Muscle of leg (tissue), 16 donors: ENCODE data around the gene PRR19. TPM values are rescaled to one million over a fixed set of nuclear protein-coding genes. Genes with fewer than 3 reads are reported as not detected.
"Not testable (repeated sequence)": the region's sequence is repeated elsewhere in the genome, so short reads cannot be mapped to it uniquely, and the experiment has no call there.

Experiments
- DNase-seq: peaks from one replicate; pipeline ENCODE4 v3.0.0; 2013
- H3K27ac ChIP-seq: one replicate; pipeline ENCODE4 v1.5.1; 2013; ENCODE audit warnings: mild to moderate bottlenecking, low read length, control low read depth
- H3K27me3 ChIP-seq: one replicate; pipeline ENCODE4 v1.6.1; 2013; ENCODE audit warnings: low read length; ENCODE audit not compliant: control insufficient read depth, insufficient read depth
- H3K36me3 ChIP-seq: one replicate; pipeline ENCODE4 v1.6.1; 2013; ENCODE audit warnings: low read length; ENCODE audit not compliant: control insufficient read depth, insufficient read depth
- H3K4me1 ChIP-seq: one replicate; pipeline ENCODE4 v1.6.1; 2013; ENCODE audit warnings: low read length; ENCODE audit not compliant: control insufficient read depth, insufficient read depth
- H3K4me3 ChIP-seq: one replicate; pipeline ENCODE4 v1.5.1; 2013; ENCODE audit warnings: low read length, control low read depth
- H3K9me3 ChIP-seq: replicated peaks from 2 replicates; pipeline ENCODE4 v1.6.1; 2013; ENCODE audit warnings: low read depth, low read length; ENCODE audit not compliant: control insufficient read depth
- WGBS: methylation state at CpG from one replicate; pipeline ENCODE4 v1.1.5; 2013; ENCODE audit warnings: missing lambda C conversion rate; ENCODE audit not compliant: insufficient coverage; 5-methylcytosine and 5-hydroxymethylcytosine counted together
- long read RNA-seq, 11 donors: transcript quantifications; one replicate each; lab custom pipeline, GENCODE V29; 2026
- polyA plus RNA-seq, 8 donors: library from polyadenylated mRNA; unstranded; fragments of 120-200 nt; gene quantifications; one replicate each; pipeline versions ENCODE4 v1.2.1 to v1.2.3, GENCODE V29; 2013; ENCODE audit warnings: inconsistent platforms in 1 of 8, low replicate concordance in 1 of 8; ENCODE audit not compliant: insufficient read length in 8 of 8, insufficient read depth in 1 of 8
- total RNA-seq: library from RNA; stranded (reverse); fragments of 120-200 nt; gene quantifications from one replicate; pipeline ENCODE4 v1.2.4, GENCODE V29; 2013

The PRR19 gene
- 0.27 TPM for total RNA-seq
- 1 to 10 TPM in 2 of 8 donors, under 1 TPM in 6; 0.57 to 1.4 (median 0.80) TPM for polyA plus RNA-seq
- long read RNA-seq, donor 1, partial matches to known transcripts: 0 of 1 reads
- long read RNA-seq, donor 1, other reads (novel, unspliced or antisense): 0 of 1 reads
- long read RNA-seq, donor 2: 0 reads
- long read RNA-seq, donor 3: 0 reads
- long read RNA-seq, donor 4, partial matches to known transcripts: 10 of 10 reads
- long read RNA-seq, donor 4, other reads (novel, unspliced or antisense): 0 of 10 reads
- long read RNA-seq, donor 5: 0 reads
- long read RNA-seq, donor 6, partial matches to known transcripts: 0 of 1 reads
- long read RNA-seq, donor 6, other reads (novel, unspliced or antisense): 0 of 1 reads
- long read RNA-seq, donor 7, partial matches to known transcripts: 0 of 1 reads
- long read RNA-seq, donor 7, other reads (novel, unspliced or antisense): 0 of 1 reads
- long read RNA-seq, donor 8: 0 reads
- long read RNA-seq, donor 9, partial matches to known transcripts: 0 of 2 reads
- long read RNA-seq, donor 9, other reads (novel, unspliced or antisense): 0 of 2 reads
- long read RNA-seq, donor 10, partial matches to known transcripts: 30 of 45 reads
- long read RNA-seq, donor 10, other reads (novel, unspliced or antisense): 14 of 45 reads
- long read RNA-seq, donor 11: 0 reads

GRCh38 chr19:42301646-42302203 is at the start of gene PRR19:
TSS of gene PRR19 (plus strand) at chr19:42302132. CDS start at chr19:42309585, 7,453 bp downstream.
- Histone ChIP-seq H3K4me3 (peak within 1 kb of the TSS; percentile 70), H3K36me3 (peaks cover 3% of the 10 kb centered on the region), H3K27me3 (no peaks in the 10 kb centered on the region), H3K27ac (peak within 1 kb of the TSS; percentile 74), H3K4me1 (peaks cover 17% of the 10 kb centered on the region), H3K9me3 (no peaks in the 10 kb centered on the region)
- WGBS: 5% methylated on average over 17 of the region's 21 CpGs
- DNase-seq: no peak

GRCh38 chr19:42252365-42253244 is 49.3 kb upstream of the PRR19 start:
- Histone ChIP-seq H3K27ac (peak overlapping the region; percentile 97), H3K4me1 (peaks cover 52% of the 10 kb centered on the region), H3K27me3 (no peaks in the 10 kb centered on the region), H3K36me3 (peaks cover 23% of the 10 kb centered on the region), H3K4me3 (peak overlapping the region; percentile 99), H3K9me3 (no peaks in the 10 kb centered on the region)
- WGBS: 5% methylated on average over 9 of the region's 27 CpGs
- peak; percentile 87 for DNase-seq

- 1% methylated on average over 10 of the region's 71 CpGs for whole genome bisulfite sequencing
- no peaks in the 10 kb centered on the region for H3K9me3 ChIP-seq
- H3K4me3 ChIP-seq: peak overlapping the region; percentile 99
- peak overlapping the region; percentile 97 for H3K27ac ChIP-seq
- no peaks in the 10 kb centered on the region for H3K27me3 ChIP-seq
- peaks cover 17% of the 10 kb centered on the region for H3K36me3 ChIP-seq
- peak; percentile 80 for DNase-seq
- H3K4me1 ChIP-seq: peaks cover 52% of the 10 kb centered on the region
Measured at GRCh38 chr19:42253245-42254088, 48.5 kb upstream of the PRR19 start.

- Histone ChIP-seq H3K27me3 (no peaks in the 10 kb centered on the region), H3K9me3 (no peaks in the 10 kb centered on the region), H3K4me1 (peaks cover 48% of the 10 kb centered on the region), H3K4me3 (peak overlapping the region; percentile 99), H3K27ac (peak overlapping the region; percentile 88), H3K36me3 (peaks cover 9% of the 10 kb centered on the region)
- under 1% methylated on average over 44 of the region's 70 CpGs for WGBS
- DNase-seq: peak; percentile 94
Measured at GRCh38 chr19:42254089-42254849, 47.7 kb upstream of the PRR19 start.

GRCh38 chr19:42254850-42255765 is 46.8 kb upstream of the PRR19 start, which contains the start of gene ERF:
TSS of gene ERF (minus strand) at chr19:42255128. CDS start at chr19:42254999, 129 bp downstream.
- Histone ChIP-seq H3K36me3 (peaks cover under 1% of the 10 kb centered on the region), H3K27ac (peak within 1 kb of the TSS; percentile 99), H3K9me3 (no peaks in the 10 kb centered on the region), H3K4me1 (peaks cover 41% of the 10 kb centered on the region), H3K4me3 (peak within 1 kb of the TSS; percentile 99), H3K27me3 (no peaks in the 10 kb centered on the region)
- under 1% methylated on average over 47 of the region's 75 CpGs for WGBS
- peak; percentile 97 for DNase-seq

- Histone ChIP-seq H3K27ac (peak overlapping the region; percentile 99), H3K4me3 (peak overlapping the region; percentile 61), H3K27me3 (no peaks in the 10 kb centered on the region), H3K36me3 (no peaks in the 10 kb centered on the region), H3K9me3 (no peaks in the 10 kb centered on the region), H3K4me1 (peaks cover 31% of the 10 kb centered on the region)
- WGBS: 1% methylated on average over 28 of the region's 38 CpGs
- peak; percentile 91 for DNase-seq
Measured at GRCh38 chr19:42255766-42256745, 45.9 kb upstream of the PRR19 start.

- H3K36me3 ChIP-seq, H3K9me3 ChIP-seq, H3K27ac ChIP-seq, DNase-seq, H3K4me3 ChIP-seq, H3K27me3 ChIP-seq: not testable (repeated sequence)
- H3K4me1 ChIP-seq: peaks cover 14% of the 10 kb centered on the region
- WGBS: 83% methylated on average over 2 of the region's 3 CpGs
Measured at GRCh38 chr19:42257842-42258241, 44.1 kb upstream of the PRR19 start.
